Glomerular visceral epithelial cell (primary cell): ENCODE results near the gene CNIH1.
A peak's percentile ranks its signal among the peaks of the same experiment; 100 is the strongest.
"Not testable (repeated sequence)": the region's sequence is repeated elsewhere in the genome, so short reads cannot be mapped to it uniquely, and the experiment has no call there.

Source experiments
- DNase-seq: peaks from one replicate; pipeline ENCODE4 v3.0.0-alpha.2; 2016; ENCODE audit errors: extremely low spot score

Gene CNIH1

DNA sequence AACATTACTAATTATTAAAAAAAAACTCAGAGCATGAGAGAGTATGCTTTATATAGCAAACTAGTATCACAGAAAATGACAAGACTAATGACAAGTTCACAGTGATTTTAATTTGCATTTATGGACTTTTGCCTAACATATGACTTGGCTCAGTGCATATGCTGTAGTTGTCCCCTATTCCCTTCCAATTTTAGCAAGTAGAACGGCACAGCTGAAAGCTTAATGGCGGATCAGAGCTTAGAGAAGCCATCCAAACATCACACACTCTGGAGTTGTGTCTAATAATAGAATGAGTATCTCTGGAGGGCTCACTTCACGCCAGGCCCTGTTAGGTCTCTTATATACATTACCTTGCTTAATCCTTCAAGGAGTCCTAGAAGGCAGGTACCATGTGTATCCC is 13.3 kb downstream of the CNIH1 start:
- no peak for DNase-seq

GRCh38 chr14:54425537-54426274 is 15.5 kb downstream of the CNIH1 start:
- no peak for DNase-seq

GRCh38 chr14:54425068-54425467 is 16.1 kb downstream of the CNIH1 start:
- no peak for DNase-seq

- no peak for DNase-seq
Observed at GRCh38 chr14:54424479-54424901, 16.7 kb downstream of the CNIH1 start.

DNA sequence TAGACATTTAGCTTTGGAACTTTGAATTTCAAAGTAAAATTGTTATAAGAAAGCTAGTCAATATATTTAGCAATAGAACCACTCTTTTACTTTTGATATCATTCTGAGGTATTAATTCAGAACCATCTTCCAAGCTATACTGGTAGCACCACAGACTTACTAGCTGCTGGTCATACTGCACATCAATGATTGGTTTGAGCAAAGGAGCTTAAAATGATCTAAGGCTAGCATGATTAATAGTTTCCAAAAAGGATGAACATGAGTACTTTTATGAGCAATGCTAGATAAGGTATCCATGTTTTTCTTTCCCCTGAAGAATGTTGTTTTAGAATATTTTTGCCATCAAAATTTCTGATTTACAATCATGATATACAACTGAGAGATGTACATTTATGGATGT is 17.2 kb downstream of the CNIH1 start:
- DNase-seq = no peak

GRCh38 chr14:54420478-54421142 is 20.6 kb downstream of the CNIH1 start:
- DNase-seq = peak; percentile 54

GRCh38 chr14:54411371-54411770 is 29.8 kb downstream of the CNIH1 start:
- DNase-seq = no peak

GRCh38 chr14:54410215-54410614 is 31.0 kb downstream of the CNIH1 start:
- DNase-seq = no peak

- not testable (repeated sequence) for DNase-seq
Observed at GRCh38 chr14:54403401-54404005, 37.7 kb downstream of the CNIH1 start.

DNA sequence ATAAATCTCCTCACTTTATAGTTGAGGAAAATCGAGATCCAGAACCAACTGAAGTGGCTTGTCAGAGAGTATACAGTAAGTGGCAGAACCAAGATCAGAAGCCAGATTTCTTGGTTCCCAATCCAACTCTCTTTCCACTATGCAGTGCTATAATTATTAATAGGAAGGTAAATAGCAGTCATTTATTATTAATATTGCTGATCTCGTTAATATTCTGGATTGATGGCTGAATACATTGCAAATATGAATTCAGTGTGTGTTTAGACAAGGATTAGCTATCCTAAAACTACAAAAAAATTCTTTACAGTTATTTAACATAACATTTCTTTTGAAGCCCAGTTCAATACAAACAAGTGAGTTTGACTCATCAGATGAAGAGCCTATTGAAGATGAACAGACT is 41.6 kb downstream of the CNIH1 start:
- no peak for DNase-seq

DNA sequence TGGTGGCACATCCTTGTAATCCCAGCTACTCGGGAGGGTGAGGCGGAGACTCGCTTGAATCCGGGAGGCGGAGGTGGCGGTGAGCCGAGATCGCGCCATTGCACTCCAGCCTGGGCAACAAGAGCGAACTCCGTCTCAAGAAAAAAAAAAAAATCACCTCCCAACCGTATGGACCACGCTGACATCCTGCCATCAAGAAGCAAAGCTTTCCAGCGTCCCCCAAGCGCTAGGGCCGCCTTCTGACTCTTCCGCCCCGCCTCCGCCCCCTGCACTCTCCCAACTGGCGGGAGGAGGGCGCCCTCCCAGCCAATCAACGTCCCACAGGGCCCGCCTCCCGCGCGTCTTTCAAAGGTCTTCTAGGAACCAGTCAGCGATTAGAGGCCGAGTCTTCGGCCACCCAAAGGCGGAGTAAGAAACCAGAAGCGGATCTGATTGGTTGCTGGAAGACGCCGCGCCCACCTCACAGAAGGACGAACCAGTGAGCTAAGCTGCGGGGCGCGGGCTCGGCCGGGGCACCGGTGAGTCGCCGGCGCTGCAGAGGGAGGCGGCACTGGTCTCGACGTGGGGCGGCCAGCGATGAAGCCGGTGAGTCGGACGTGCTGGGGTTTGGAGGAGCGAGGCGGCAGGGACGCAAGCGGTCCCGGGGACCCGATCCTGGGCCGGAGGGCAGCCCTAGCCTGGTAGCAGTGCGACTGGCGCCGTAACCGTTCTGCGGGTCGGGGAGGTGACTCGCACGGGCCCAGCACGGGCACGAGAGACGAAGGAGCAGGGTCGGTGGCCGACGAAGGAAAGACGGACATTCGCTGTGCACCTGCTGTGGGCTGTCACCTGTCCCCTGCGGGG is 44.5 kb downstream of the CNIH1 start, which contains the start of gene CDKN3:
TSS of gene CDKN3 (plus strand) at position 515 of the 843 bp plus-strand sequence. CDS start at position 577, 62 bp downstream.
- DNase-seq = peak; percentile 100

DNA sequence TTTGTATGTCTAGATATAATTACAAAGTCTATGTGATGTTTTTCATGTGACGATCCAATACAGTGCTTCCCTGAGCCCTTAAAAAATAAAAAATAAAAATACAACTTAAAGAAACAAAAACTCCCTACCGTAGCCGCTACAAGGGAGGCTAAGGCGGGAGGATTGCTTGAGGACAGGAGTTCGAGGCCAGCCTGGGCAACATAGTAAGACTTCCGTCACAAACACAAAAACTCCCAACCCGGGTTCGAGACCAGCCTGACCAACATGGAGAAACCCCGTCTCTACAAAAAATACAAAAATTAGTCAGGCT is 45.0 kb downstream of the CNIH1 start:
- DNase-seq = no peak

GRCh38 chr14:54395716-54396115 is 45.5 kb downstream of the CNIH1 start:
- DNase-seq = no peak

- no peak for DNase-seq
Observed at GRCh38 chr14:54395284-54395683, 45.9 kb downstream of the CNIH1 start.

GRCh38 chr14:54394596-54394995 is 46.6 kb downstream of the CNIH1 start:
- no peak for DNase-seq

DNA sequence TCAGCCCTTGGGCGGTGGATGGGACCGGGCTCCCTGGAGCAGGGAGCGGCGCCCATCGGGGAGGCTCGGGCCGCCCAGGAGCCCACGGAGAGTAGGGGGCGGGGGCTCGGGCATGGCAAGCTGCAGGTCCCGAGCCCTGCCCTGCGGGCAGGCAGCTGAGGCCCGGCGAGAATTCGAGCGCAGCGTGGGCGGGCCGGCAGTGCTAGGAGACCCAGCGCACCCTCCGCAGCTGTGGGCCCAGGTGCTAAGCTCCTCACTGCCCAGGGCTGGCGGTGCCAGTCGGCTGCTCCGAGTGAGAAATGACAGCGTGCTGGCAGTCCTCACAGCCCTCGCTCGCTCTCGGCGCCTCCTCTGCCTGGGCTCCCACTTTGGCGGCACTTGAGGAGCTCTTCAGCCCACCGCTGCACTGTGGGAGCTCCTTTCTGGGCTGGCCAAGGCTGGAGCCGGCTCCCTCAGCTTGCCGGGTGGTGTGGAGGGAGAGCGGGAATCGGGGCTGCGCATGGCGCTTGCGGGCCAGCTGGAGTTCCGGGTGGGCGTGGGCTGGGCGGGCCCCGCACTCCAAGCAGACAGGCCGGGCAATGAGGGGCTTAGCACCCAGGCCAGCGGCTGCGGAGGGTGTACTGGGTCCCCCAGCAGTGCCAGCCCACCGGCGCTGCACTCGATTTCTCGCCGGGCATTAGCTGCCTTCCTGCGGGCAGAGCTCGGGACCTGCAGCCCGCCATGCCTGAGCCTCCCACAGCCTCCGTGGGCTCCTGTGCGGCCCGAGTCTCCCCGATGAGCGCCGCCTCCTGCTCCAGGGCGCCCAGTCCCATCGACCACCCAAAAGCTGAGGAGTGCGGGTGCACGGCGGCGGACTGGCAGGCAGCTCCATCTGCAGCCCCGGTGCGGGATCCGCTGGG is 47.9 kb downstream of the CNIH1 start:
- not testable (repeated sequence) for DNase-seq

- DNase-seq = no peak
Observed at GRCh38 chr14:54392131-54392859, 48.9 kb downstream of the CNIH1 start.

DNA sequence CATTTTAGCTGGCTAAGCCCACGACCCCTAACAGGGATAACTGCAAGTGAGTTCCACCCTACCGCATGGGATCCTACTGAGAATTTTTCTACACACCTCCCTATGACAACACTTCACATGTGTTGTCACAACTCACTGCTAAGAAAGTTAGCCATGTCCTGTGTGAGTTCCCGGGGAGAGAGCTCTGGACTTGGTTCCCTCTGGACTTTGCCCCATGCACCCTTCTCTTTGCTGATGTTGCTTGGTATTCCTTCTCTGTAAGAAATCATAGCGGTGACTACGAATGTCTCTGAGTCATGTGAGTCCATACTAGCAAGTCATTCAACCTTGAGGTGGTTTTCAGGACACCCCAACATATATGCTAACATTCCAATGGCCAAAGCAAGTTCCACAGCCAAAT is 53.8 kb downstream of the CNIH1 start:
- DNase-seq = peak; percentile 54

- DNase-seq = no peak
Observed at GRCh38 chr14:54385556-54385955, 55.6 kb downstream of the CNIH1 start.

- DNase-seq = no peak
Observed at GRCh38 chr14:54383835-54384234, 57.3 kb downstream of the CNIH1 start.
